ENCODE measurements around the gene AIRE. TPM values are rescaled to one million over a fixed set of nuclear protein-coding genes. Genes with fewer than 3 reads are reported as not detected.

AIRE gene
- total and polyA plus RNA-seq, 2 of the 13 experiments (the other 11 are each of a cell fraction or from before 2014, with no cell fraction given), result not detected

DNA sequence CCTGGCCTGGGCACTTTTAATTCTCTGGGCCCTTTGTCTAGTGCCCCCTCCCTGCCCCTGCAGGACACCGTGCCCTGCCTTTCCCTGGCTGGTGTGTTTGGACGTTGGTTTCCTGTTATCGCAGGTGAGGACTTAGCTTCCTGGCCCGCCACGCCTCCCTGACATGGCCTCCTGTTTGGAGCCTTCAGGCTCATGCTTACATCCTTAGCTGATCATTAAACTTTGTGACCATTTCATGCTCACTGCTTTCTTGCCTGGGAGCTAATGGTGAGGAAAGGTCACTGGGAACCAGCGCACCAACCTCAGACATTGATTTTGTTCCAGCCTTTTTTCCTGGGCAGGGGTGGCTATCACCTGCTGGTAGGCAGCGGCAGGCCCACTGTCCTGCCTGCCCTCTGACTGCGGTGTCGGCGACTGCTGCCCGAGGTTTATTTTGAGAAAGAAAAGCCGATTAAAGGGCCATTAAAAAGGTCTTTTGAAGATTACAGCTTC, 17.9 kb downstream of the AIRE start:
- BruUV-seq (replicated peaks), result no TSS peak
- peak overlapping the region; percentile 53 for H3K9ac ChIP-seq (ENCODE audit: insufficient read depth, low read depth, low read length)
- H3K4me2 ChIP-seq (ENCODE audit: low read depth, low read length), result peak overlapping the region; percentile 97
- ChIA-PET CTCF (ENCODE audit: low intra/inter-chr PET ratio, low total read pairs) (no interaction called here), POLR2A (interaction anchor here (1.1 to 4.2 kb wide), 5 partner anchors 26 to 202 kb away, joined by 3 to 27 read pairs (median 6); partner anchors contain the start of gene CFAP410)
- H3K4me3 ChIP-seq (replicated peaks in 1 of 3; ENCODE audit: insufficient read depth in 1 of 3, low read depth in 2 of 3, low read length in 3 of 3), result peak overlapping the region in 2 of 3 experiments; percentile 22 to 80; a peak in 4 of 6 replicates
- H2AFZ ChIP-seq (ENCODE audit: low read length), result no peak overlapping the region
- in situ Hi-C loops (cut with HindIII; ENCODE audit: extremely low pct_ligation_motif_present, low pct_unique_long_range_greater_than_20kb) (loop anchor here (5.0 kb wide), 1 partner anchor 34 kb away; the partner anchor contains the start of gene CFAP410), intact Hi-C loops (cut with micrococcal nuclease; ENCODE audit: unreplicated experiment) (loop anchor here (10.0 kb wide), 1 partner anchor 181 kb away; no protein-coding TSS in a partner anchor)
- H3K27ac ChIP-seq (ENCODE audit: extremely low read length, insufficient read depth, low read length), result peak overlapping the region; percentile 87
- peaks cover 4 to 18% of the 10 kb centered on the region in 2 experiments; a peak in 3 of 5 replicates for H3K36me3 ChIP-seq (replicated peaks in 1 of 2; ENCODE audit: control insufficient read depth in 1 of 2, insufficient read depth in 2 of 2, low read length in 2 of 2)
- peak; percentile 84 for DNase-seq (ENCODE audit: low spot score)
- FAIRE-seq, result peak; percentile 95
- H3K4me1 ChIP-seq (ENCODE audit: insufficient read depth, low read length), result peaks cover 56% of the 10 kb centered on the region
- H3K27me3 ChIP-seq (ENCODE audit: control insufficient read depth in 1 of 2, insufficient read depth in 2 of 2, low read length in 2 of 2), result no peaks in the 10 kb centered on the region
- peak; percentile 53 for ATAC-seq
- under 1% methylated on average over 12 of the region's 12 CpGs for WGBS (ENCODE audit: low lambda C conversion rate)
- no peaks in the 10 kb centered on the region for H3K9me3 ChIP-seq (ENCODE audit: low read length)
- H3K79me2 ChIP-seq (ENCODE audit: insufficient read depth, low read length), result peaks cover 31% of the 10 kb centered on the region
- H4K20me1 ChIP-seq (ENCODE audit: insufficient read depth, low read length), result peaks cover 14% of the 10 kb centered on the region; the same call in 1 of the 2 replicates
- TF ChIP-seq ZNF557 (CRISPR knock-in tag; IDR thresholded peaks at IDR 0.05) (no peak), ZNF274 (CRISPR knock-in tag; IDR thresholded peaks at IDR 0.05) (no peak), ZNF615 (CRISPR knock-in tag; IDR thresholded peaks at IDR 0.05; ENCODE audit: borderline replicate concordance) (no peak), CBX1 (IDR thresholded peaks at IDR 0.05; ENCODE audit: low read depth) (no peak), HNRNPLL (IDR thresholded peaks at IDR 0.05; ENCODE audit: low read depth, low read length, poor library complexity, severe bottlenecking) (no peak), NR3C1 (CRISPR knock-in tag; IDR thresholded peaks at IDR 0.05) (no peak), PCBP2 (optimal IDR thresholded peaks at IDR 0.05; ENCODE audit: low read depth, low read length, poor library complexity, severe bottlenecking) (no peak), PAF1 (CRISPR knock-in tag; IDR thresholded peaks at IDR 0.05) (no peak), RNF2 (conservative IDR thresholded peaks at IDR 0.05; ENCODE audit: low read depth) (no peak), GLI4 (CRISPR knock-in tag; IDR thresholded peaks at IDR 0.05; ENCODE audit: borderline replicate concordance) (no peak)
- TF ChIP-seq, protein P1, sequence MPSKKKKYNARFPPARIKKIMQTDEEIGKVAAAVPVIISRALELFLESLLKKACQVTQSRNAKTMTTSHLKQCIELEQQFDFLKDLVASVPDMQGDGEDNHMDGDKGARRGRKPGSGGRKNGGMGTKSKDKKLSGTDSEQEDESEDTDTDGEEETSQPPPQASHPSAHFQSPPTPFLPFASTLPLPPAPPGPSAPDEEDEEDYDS (CRISPR knock-in tag; IDR thresholded peaks at IDR 0.05), result peak; percentile 76
- TF ChIP-seq, protein P2, sequence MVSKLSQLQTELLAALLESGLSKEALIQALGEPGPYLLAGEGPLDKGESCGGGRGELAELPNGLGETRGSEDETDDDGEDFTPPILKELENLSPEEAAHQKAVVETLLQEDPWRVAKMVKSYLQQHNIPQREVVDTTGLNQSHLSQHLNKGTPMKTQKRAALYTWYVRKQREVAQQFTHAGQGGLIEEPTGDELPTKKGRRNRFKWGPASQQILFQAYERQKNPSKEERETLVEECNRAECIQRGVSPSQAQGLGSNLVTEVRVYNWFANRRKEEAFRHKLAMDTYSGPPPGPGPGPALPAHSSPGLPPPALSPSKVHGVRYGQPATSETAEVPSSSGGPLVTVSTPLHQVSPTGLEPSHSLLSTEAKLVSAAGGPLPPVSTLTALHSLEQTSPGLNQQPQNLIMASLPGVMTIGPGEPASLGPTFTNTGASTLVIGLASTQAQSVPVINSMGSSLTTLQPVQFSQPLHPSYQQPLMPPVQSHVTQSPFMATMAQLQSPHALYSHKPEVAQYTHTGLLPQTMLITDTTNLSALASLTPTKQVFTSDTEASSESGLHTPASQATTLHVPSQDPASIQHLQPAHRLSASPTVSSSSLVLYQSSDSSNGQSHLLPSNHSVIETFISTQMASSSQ (IDR thresholded peaks at IDR 0.05; ENCODE audit: low read depth), result peak; percentile 71
- TF ChIP-seq, protein P2 (CRISPR knock-in tag; IDR thresholded peaks at IDR 0.05; ENCODE audit: borderline replicate concordance), result no peak
- TF ChIP-seq, protein P3, sequence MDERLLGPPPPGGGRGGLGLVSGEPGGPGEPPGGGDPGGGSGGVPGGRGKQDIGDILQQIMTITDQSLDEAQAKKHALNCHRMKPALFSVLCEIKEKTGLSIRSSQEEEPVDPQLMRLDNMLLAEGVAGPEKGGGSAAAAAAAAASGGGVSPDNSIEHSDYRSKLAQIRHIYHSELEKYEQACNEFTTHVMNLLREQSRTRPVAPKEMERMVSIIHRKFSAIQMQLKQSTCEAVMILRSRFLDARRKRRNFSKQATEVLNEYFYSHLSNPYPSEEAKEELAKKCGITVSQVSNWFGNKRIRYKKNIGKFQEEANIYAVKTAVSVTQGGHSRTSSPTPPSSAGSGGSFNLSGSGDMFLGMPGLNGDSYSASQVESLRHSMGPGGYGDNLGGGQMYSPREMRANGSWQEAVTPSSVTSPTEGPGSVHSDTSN (CRISPR knock-in tag; IDR thresholded peaks at IDR 0.05), result no peak
- TF ChIP-seq, protein P4, sequence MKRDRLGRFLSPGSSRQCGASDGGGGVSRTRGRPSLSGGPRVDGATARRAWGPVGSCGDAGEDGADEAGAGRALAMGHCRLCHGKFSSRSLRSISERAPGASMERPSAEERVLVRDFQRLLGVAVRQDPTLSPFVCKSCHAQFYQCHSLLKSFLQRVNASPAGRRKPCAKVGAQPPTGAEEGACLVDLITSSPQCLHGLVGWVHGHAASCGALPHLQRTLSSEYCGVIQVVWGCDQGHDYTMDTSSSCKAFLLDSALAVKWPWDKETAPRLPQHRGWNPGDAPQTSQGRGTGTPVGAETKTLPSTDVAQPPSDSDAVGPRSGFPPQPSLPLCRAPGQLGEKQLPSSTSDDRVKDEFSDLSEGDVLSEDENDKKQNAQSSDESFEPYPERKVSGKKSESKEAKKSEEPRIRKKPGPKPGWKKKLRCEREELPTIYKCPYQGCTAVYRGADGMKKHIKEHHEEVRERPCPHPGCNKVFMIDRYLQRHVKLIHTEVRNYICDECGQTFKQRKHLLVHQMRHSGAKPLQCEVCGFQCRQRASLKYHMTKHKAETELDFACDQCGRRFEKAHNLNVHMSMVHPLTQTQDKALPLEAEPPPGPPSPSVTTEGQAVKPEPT (CRISPR knock-in tag; IDR thresholded peaks at IDR 0.05; ENCODE audit: low read depth), result no peak
- TF ChIP-seq, protein P5, sequence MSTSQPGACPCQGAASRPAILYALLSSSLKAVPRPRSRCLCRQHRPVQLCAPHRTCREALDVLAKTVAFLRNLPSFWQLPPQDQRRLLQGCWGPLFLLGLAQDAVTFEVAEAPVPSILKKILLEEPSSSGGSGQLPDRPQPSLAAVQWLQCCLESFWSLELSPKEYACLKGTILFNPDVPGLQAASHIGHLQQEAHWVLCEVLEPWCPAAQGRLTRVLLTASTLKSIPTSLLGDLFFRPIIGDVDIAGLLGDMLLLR (CRISPR knock-in tag; IDR thresholded peaks at IDR 0.05), result no peak

Data from HepG2 (cell line).